ENCODE results near the gene MMAA. TPM values are rescaled to one million over a fixed set of nuclear protein-coding genes. Genes with fewer than 3 reads are reported as not detected.
"Not testable (repeated sequence)": the region's sequence is repeated elsewhere in the genome, so short reads cannot be mapped to it uniquely, and the experiment has no call there.

The MMAA gene
- total and polyA plus RNA-seq, 10 donors: 4.5 to 9.3 (median 7.5) TPM

GRCh38 chr4:145635117-145635516 is 15.9 kb downstream of the MMAA start:
- no peak overlapping the region for H3K27ac ChIP-seq
- H3K9me3 ChIP-seq: no peaks in the 10 kb centered on the region
- peaks cover 0 to 34% (median 10%) of the 10 kb centered on the region in 6 donors for H3K36me3 ChIP-seq
- no peak for DNase-seq
- 74 to 84% (median 81%) methylated on average over 1 of the region's 1 CpG for WGBS, 5 donors
- TF ChIP-seq POLR2A (IDR thresholded peaks at IDR 0.05) (no peak), POLR2AphosphoS5 (IDR thresholded peaks at IDR 0.05) (no peak), CTCF (IDR thresholded peaks at IDR 0.05 in 8 of 11, conservative IDR thresholded peaks at IDR 0.05 in 3 of 11) (no peak)
- H3K27me3 ChIP-seq (replicated peaks in 1 of 7): no peaks in the 10 kb centered on the region
- no peak overlapping the region for H3K4me3 ChIP-seq
- intact Hi-C loops (cut with DNase I; ENCODE audit: low total_unique reads): no loop called here
- no peaks in the 10 kb centered on the region for H3K4me1 ChIP-seq

- intact Hi-C loops (cut with DNase I; ENCODE audit: low total_unique reads): no loop called here
- Histone ChIP-seq H3K4me3 (no peak overlapping the region), H3K27ac (no peak overlapping the region), H3K36me3 (peaks cover 0 to 39% (median 13%) of the 10 kb centered on the region in 6 donors), H3K9me3 (no peaks in the 10 kb centered on the region), H3K4me1 (no peaks in the 10 kb centered on the region), H3K27me3 (replicated peaks in 1 of 7) (no peaks in the 10 kb centered on the region)
- no peak for TF ChIP-seq POLR2AphosphoS5 (IDR thresholded peaks at IDR 0.05)
- no peak for TF ChIP-seq POLR2A (IDR thresholded peaks at IDR 0.05)
- no peak for TF ChIP-seq CTCF (IDR thresholded peaks at IDR 0.05 in 8 of 11, conservative IDR thresholded peaks at IDR 0.05 in 3 of 11)
- DNase-seq: no peak
Measured at GRCh38 chr4:145635630-145636029, 16.4 kb downstream of the MMAA start.

- Histone ChIP-seq H3K4me3 (no peak overlapping the region), H3K36me3 (peaks cover 0 to 51% (median 14%) of the 10 kb centered on the region in 6 donors), H3K9me3 (no peaks in the 10 kb centered on the region), H3K4me1 (no peaks in the 10 kb centered on the region), H3K27ac (no peak overlapping the region), H3K27me3 (replicated peaks in 1 of 7) (no peaks in the 10 kb centered on the region)
- TF ChIP-seq POLR2A (IDR thresholded peaks at IDR 0.05): no peak
- TF ChIP-seq POLR2AphosphoS5 (IDR thresholded peaks at IDR 0.05): no peak
- TF ChIP-seq CTCF (IDR thresholded peaks at IDR 0.05 in 8 of 11, conservative IDR thresholded peaks at IDR 0.05 in 3 of 11): no peak
- no peak for DNase-seq
- intact Hi-C loops (cut with DNase I; ENCODE audit: low total_unique reads): no loop called here
- WGBS, 5 donors: 86 to 89% (median 88%) methylated on average over 6 of the region's 6 CpGs
Measured at GRCh38 chr4:145639186-145639698, 20.1 kb downstream of the MMAA start.

- intact Hi-C loops (cut with DNase I; ENCODE audit: low total_unique reads): not testable (repeated sequence)
Measured at GRCh38 chr4:145640236-145640635, 21.1 kb downstream of the MMAA start.

GRCh38 chr4:145643295-145643694 is 24.1 kb downstream of the MMAA start:
- TF ChIP-seq CTCF (IDR thresholded peaks at IDR 0.05 in 8 of 11, conservative IDR thresholded peaks at IDR 0.05 in 3 of 11): no peak
- Histone ChIP-seq H3K36me3 (peaks cover 0 to 81% (median 24%) of the 10 kb centered on the region in 6 donors), H3K27ac (no peak overlapping the region), H3K4me1 (no peaks in the 10 kb centered on the region), H3K4me3 (no peak overlapping the region), H3K27me3 (replicated peaks in 1 of 7) (no peaks in the 10 kb centered on the region), H3K9me3 (no peaks in the 10 kb centered on the region)
- 88 to 93% (median 91%) methylated on average over 1 of the region's 1 CpG for WGBS, 5 donors
- no peak for DNase-seq
- intact Hi-C loops (cut with DNase I; ENCODE audit: low total_unique reads): no loop called here

More at GRCh38 chr4:145640236-145640635, 21.1 kb downstream of the MMAA start:
- H3K4me3 ChIP-seq; H3K27me3 ChIP-seq (replicated peaks in 1 of 7); DNase-seq; H3K27ac ChIP-seq; H3K9me3 ChIP-seq; H3K4me1 ChIP-seq: not testable (repeated sequence)
- H3K36me3 ChIP-seq: peaks cover 0 to 55% (median 14%) of the 10 kb centered on the region in 6 donors
- 77 to 84% (median 79%) methylated on average over 2 of the region's 2 CpGs for WGBS, 5 donors
